Left hindlimb (tissue), 1 donor: ENCODE data around the gene FOXF2.

Experiments used
- DNase-seq: peaks from one replicate; pipeline ENCODE4 v3.0.0-alpha.2; 2018

FOXF2 gene

DNA sequence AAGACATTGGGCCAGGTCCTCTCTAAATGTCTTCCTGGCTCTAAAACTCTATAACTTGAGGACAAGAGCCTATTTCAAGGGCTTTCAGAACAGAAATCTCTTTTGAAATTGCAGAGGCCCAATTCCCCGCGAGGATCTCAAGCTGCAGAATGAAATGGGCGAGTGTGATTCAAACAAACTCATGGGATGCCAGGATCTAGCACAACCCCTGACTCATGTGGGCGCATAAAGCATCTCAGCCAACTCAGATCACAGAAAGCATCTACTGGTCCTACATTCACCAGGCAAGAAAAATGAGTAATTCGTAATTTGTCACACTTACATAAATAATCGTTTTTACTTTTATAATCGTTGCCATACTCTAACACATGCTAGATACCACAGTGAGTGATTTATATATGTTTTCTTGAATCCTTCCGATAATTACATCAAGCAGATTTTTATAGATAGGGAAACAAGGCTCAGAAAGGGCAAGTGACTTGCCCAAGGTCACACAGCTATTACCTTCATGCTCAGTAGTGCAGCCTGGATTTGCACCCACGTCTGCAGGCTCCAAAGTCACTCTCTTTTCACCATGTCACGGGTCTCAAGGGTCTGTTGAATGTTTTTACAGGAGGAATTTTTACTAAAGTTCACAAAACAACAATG, 26.2 kb downstream of the FOXF2 start:
- DNase-seq: no peak

DNA sequence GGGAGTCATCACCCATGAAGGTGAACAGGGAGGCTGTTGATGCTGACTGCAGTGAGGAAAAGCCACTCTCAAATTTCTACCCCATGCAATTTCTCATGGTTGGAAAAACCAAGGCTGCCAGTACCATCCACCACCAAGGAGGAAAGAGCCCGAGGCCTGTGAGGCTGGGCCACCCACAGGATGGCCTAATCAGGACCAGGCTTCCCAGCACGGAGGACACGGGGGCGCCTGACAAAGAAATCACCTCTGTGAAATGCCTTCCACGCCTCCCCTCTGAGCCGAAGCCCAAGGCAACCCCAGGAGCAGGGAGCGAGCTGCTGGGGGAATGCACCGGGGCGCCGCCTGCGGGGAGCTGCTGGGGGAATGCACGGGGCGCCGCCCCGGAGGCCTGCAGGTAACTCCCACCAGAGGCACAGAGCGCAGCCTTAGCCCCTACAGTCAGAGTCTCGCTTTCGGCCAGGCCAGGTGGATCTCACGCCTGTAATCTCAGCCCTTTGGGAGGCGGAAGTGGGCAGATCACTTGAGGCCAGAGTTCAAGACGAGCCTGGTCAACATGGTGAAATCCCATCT, 26.9 kb downstream of the FOXF2 start:
- no peak for DNase-seq

DNA sequence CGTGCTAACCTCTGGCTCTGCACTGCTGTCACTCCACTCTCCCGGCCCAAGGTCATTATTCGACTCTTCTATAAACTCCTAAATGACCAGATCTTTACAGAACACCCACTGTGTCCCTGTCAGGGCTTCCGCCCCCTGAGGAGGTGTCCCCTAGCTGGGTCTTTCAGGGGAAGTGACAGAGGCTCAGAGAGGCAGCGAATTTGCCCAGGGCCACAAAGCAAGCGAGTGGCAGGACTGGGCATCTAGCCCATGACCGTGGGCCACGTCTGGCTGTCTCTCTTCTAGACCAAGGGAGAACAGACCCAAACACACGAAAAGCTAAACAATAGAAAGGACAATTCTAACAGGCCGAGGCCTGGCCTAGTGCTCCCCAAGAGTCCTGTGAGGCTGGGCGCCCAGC, 27.4 kb downstream of the FOXF2 start:
- DNase-seq: no peak

DNA sequence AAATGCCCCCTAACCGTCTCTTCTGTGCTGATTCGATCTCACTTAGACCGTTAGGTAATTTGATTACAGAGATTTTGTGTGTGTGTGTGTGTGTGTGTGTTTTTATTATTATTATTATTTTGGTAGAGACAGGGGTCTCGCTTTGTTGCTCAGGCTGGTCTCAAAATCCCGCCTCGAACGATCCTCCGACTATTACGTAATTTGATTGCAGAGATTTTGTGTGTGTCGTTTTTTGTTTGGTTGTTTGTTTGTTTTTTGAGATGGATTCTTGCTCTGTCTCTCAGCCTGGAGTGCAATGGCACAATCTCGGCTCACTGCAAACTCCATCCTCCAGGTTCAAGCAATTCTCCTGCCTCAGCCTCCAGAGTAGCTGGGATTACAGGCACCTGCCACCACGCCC, 28.3 kb downstream of the FOXF2 start:
- DNase-seq: no peak

DNA sequence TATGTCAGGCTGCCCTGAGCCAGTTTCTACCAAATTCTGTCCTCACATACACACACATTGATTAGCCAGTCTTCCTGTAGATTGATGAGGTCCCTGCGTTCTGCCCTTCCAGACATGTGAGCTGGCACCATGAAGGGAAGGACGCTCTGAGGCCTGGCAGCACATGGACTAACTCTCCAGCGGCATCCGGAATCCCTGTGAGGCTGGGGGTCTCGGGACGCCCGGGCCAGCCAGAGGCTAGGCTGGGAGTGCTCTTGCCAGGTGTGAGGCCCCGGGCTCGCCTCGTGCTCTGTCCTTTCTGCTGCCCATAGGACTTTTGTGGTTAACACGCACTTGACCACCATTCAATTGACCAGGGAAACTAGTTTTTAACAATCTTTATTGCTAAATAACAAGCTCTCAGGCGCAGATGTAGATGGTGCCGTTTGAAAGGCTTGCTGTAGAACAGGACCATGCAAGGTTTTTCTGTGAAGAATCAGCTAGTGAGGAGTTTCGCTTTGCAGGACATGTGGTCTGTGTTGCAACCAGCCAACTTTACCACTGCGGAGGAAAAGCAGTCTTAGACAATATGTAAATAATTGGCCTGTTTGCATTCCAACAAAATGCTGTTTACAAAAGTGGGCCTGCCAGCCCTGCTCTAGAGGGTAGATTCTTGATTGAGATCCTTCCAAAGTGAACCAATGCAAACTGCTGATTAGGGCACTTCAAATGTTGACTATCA, 29.3 kb downstream of the FOXF2 start:
- no peak for DNase-seq

DNA sequence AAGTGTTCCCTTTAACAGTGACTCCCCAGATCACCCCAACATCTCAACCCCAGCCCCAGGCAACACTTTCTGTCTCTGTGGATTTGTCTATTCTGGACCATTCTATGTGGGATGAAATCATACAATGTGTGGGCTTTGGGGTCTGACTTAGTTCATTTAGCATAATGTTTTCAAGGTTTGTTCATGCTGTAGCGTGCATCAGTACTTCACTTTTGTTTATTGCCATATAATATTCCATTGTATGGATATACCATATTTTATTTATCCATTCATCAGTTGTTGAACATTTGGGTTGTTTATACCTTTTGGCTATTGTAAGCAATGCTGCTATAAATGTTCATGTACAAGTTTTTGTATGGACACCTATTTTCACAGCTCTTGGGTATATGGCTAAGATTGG, 31.0 kb downstream of the FOXF2 start:
- no peak for DNase-seq

DNA sequence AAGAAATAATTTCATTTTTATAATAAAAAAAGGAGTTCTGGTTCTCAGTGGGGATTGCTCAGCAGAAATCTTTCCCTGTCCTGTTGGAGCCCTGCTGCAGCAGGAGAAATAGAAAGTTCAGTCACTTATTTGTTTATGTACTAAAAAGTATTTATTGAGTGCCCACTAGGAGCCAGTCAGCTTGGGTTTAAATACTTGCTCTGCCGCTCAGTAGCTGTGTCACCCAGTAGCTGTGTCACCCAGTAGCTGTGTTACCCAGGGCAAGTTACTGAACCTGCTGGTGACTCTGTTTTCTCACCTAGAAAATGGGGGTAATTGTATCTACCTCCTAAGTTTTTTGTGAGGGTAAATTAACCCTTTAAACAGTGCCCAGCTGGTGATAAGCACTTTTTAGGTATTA, 32.9 kb downstream of the FOXF2 start:
- no peak for DNase-seq

DNA sequence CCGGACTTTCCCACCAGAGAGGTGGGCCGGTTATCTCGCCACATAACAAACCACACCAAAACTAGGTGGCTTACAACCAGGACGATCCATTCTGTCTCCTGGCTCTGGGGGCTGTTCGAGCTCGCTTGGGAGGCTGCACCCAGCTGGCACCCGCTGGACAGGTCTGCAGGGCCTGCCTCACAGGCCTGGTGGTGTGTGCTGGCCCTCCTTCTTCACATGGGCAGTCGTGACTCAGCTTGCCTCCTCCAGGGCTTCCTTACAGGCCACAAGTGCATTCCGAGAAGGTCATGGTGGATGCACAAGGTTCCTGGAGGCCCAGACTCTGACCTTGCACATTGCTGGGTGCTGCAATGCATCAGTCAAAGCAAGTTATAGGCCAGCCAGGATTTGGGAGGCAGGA, 34.2 kb downstream of the FOXF2 start:
- DNase-seq: no peak

DNA sequence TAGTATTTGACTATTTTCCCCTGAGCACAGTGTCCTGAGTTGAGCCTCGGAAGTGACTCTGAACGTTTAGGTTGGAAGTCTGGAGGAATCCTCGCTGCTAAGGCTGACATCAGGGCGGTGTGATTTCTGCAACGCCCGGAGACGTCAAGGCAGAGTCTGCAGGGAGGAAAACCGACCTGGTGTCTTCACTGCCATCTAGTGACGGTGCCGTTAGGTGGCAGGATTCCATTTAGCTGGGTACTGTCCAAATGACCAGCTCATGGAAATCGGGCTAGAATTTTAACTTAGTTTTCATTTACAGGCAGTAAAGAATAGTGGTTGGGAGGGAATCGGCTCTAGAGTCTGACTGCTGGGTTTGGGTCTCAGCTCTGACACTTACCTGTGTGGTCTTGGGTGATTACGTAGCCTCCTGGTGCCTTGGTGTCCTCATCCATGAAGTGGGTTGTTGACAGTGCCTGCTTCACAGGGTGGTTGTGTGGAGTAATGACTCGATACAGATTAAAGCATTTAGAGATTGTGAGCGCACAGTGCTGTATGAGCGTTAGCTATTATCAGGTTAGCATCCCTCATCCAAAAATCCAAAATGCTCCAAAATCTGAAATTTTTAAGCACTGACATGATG, 35.0 kb downstream of the FOXF2 start:
- DNase-seq: no peak

DNA sequence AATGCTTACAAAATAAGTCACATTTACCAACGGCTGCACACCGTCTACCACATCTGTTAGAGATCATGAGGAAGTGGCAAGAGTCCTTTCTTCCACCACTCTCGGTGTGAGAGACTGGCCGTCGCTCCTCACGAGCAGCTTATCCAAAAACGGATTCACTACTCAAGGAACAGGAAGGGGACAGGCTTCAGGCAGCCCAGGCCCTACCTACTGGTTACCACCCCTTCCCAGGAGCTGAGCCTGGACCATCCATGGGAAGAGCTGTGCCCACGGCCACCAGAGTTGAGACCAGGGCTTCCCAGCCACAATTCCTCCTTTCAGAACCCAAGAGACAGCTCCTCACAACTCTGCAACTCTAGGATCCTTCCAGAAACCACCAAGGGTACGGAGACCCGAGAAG, 37.0 kb downstream of the FOXF2 start:
- no peak for DNase-seq

DNA sequence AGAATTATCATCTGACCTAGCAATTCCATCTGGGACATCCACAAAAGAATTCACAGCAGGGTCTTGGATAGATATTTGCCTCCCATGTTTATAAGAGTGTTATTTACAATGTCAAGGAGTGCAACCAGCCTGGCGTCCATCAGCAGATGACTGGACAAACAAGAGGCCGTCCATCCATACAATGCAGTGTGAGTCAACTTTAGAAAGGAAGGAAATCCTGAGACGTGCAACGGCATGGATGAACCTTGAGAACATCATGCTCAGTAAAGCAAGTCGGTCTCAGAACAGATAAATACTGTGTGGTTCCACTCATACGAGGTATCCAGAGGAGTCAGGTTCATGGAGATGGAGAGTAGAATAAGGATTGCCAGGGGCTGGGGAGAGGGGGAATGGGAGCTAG, 46.4 kb downstream of the FOXF2 start:
- DNase-seq: no peak

DNA sequence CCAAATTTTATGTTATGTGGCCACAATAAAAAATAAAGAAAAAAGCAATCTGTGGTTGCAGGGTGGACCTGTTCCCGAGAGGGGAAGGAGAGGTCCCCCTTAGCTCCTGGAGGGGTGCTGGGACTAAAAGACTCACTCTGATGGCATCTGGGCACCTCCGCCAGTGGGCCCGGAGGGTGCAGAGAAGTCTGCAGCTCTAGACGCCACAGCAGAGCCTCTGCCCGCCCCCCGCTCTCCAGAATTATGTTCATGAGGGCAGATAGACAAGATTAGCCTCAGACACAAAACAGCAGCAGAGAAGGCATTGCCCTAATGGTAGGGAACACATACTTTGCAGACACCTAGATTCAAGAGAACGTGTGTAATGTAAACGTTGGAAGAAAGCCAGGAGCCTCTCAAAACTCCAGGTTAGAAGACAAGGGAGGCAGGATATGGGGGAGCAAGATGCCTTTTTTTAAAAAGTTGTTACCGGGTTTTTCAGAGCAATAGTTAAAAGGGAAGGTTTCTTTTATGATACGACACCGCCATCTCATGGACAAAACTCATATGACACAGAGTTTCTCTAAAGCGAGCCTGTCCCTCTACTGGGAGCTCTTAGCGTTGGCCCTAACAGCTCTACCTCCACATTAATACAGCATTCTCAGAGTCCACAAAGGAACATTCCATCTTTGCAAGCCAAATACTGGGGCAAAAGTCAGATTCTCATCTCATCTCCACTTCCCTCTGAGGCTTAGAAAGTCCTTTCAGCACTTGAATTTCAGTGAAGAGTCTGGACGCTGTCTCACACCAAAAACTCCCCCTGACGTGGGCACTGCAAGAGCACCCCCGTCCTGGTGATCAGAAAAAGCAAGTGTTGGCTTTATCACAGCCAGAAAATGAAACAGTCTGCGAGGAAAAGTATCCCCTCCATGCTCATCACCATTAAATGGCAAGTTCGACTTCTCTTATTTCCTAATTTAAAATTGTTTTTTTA, 47.2 kb downstream of the FOXF2 start:
- peak; percentile 45 for DNase-seq

DNA sequence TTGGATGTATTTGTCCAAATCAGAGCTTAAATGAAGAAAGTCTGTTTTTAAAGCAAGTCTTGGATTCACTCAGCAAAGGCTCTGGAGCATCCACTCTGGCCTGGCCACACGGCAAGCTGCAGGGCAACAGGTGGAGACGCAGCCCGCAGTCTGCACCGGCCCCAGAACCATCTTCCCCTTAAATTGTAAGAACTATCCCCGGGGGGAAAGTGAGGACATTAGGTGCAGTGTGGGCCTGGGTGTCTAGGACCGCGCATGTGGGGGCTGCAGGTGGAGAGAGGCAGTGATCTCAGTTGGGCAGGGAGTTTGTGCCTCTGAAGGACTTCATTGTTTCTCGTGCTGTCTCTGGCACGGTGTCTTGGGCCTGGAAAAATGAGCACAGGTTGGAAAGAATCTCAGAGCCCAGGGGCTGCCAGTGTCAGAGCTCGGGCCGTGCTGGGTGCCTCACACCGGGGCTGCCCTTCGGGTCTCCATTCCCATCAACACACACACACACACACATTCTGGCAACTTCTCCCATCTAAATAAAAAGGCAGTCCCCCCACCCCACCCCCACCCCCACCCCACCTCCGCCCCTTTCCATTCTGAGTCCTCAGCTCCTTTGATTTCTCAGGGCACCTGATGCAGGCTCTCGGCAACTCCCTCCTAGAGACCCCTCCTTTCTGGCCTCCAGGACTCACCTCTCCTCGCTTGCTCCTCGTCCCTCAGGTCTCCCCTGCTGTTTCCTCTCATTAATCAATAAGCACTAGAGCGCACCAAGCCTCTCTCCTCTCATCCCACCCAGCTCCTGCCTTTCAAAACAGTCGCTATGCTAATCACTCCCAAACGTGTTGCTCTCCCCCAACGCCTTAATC, 48.4 kb downstream of the FOXF2 start:
- DNase-seq: no peak

DNA sequence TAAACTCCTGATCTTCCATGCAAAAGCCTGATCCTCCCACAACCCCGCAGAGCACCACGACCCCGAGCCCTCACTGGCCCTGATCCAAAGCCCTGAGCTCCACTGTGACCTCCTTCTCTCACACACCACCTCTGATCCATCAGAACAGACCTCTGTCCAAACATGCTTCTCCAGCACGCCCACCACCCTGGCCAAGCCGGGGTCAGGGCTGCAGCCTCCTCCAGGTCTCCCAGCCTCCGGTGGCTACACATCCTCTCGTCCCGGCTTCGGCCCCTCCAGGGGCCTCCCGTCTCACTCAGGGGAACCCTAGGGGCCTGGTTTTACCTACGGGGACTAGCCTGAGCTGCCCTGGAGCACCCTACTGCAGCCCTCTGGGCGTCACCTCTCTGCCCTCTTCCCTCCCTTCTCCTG, 49.1 kb downstream of the FOXF2 start:
- DNase-seq: no peak

DNA sequence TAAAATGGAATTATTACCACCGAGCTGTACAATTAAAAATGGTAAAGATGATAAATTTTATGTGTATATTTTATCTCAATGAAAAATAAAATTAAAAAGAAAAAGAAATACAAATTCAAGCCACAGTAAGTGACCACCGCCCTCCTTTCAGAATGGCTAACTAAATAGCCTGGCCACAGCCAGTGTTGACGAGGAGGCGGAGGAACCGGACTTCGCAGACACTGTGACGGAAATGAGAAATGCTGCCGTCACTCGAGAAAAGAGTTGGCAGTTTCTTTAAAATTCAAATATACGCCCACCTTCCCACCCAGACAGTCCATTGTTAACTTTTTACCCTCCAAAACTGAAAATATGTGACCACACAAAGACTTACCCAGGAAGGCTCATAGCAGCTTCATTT, 50.0 kb downstream of the FOXF2 start:
- no peak for DNase-seq

DNA sequence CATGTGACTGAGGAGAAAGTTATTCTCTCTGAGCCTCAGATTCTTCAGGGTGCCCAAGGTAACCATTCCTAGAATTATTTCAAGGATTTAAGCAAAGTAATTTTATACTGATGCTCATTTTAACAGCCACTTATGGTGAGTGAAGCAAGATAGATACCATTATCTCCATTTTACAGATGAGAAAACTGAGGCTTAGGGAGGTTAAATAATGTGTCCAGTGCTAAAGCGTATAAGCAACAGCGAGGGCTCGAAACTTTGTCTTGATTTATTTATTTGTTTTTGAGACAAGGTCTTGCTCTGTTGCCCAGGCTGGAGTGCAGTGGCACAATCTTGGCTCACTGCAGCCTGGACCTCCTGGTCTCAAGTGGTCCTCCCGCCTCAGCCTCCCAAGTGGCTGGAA, 53.6 kb downstream of the FOXF2 start:
- DNase-seq: no peak
